GM19467 (cell line): ENCODE results near the gene C14orf180.

Source experiments
- ATAC-seq: cut with Tn5 transposase; IDR thresholded peaks from one replicate; pipeline ENCODE4 v1.9.1; 2021; ENCODE audit warnings: mild to moderate bottlenecking, moderate library complexity; ENCODE audit not compliant: unreplicated experiment

Gene C14orf180

DNA sequence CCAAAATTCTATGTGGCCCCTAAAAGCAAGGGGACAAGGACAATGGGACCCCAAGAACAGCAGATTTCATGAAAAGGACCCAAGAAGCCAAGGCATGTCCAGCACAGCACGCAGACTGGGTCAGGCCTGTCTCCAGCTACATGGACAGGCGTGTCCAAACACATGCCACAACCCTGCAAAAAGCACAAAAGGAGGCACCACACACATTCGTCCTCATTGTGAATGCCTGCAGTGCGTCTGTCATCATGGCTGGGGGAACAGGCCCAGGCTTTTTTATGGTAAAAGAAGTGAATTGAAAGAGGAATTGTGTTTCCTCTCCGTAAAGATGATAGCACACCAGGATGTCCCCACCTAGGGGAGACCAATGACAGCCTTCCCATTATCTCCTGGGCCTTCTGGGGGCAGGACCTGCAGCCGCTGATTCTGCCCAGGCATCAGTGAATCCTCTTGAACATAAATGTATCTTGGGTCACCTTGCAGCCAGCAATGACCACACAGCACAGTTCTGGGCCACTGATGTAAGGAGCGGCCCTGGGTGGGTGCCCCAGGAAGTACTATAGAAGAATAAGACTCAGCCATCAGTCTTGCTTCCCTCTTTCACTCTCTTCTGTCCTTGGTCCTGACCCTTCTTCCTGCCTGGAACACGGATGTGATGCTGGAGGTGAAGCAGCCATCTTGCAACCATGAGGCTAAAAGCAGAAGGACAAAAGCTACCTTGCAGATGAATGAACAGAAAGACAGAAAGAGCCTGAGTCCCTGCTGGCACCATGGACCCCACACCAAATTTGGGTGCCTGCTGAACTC lies 29.8 kb upstream of the C14orf180 start:
- no peak for ATAC-seq

DNA sequence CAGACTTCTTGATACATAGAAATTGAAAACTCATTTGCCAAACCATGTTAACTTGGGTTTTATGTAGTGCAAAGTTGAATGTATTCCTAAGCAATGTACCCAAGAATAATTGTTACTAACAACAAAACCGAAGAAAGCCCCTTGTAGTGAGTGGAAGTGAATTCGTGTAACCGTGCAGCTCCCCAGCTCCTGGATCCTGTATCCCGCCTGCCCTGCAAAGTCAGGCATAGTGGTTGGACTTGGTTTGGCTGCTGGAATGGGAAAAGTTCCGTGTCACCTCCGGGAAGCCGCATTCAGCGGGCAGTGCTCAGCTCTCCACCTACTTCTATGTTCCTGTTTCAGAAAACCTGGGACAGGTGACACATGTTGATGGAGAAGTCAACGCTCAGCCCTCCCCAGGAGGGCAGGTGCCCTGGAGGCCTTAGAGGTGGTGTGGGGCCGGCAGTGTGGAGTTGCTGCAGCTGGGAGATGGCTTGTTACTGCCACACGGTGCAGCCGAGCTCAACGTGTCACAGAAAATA lies 29.2 kb upstream of the C14orf180 start:
- no peak for ATAC-seq

DNA sequence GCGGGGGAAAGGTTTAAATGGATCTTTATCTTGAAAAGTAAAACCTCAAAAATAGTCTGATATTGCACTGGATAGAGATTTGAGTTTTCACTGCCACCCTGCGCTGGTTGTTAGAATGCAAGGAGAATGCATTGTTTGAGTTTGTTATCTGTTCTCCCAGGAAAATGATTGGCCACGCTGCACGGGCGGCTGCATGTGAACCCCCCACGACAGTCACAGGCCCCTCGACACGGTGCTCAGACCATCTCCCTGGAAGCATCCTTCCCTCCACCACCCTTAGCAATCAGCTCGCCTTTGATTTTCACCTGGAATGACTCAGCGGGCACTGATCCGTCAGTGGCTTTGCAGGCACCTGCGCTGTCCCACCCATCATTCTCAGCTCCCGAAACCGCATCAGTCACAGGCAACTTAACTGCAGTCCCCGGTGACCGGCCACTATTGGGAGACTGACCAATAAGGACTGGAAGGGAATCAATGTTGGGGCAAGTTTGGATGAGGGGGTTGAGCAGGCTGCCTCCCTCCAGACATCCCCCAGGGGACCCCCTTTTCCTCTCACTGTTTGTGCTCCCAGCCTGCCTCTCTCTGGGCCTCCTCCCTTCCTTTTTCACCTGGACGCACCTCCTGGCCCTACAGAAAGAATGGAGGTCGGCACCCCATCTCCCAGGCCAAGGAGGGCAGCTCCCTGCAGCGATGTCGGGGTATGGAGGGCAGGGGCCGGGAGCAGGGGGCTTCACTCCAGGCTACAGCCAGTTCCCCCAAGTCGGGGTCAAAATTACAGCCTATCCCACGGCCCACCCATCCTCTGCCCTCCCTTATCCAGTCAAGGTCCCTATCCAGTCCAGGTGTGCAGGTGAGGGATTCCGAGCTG lies 28.5 kb upstream of the C14orf180 start:
- ATAC-seq, result no peak

DNA sequence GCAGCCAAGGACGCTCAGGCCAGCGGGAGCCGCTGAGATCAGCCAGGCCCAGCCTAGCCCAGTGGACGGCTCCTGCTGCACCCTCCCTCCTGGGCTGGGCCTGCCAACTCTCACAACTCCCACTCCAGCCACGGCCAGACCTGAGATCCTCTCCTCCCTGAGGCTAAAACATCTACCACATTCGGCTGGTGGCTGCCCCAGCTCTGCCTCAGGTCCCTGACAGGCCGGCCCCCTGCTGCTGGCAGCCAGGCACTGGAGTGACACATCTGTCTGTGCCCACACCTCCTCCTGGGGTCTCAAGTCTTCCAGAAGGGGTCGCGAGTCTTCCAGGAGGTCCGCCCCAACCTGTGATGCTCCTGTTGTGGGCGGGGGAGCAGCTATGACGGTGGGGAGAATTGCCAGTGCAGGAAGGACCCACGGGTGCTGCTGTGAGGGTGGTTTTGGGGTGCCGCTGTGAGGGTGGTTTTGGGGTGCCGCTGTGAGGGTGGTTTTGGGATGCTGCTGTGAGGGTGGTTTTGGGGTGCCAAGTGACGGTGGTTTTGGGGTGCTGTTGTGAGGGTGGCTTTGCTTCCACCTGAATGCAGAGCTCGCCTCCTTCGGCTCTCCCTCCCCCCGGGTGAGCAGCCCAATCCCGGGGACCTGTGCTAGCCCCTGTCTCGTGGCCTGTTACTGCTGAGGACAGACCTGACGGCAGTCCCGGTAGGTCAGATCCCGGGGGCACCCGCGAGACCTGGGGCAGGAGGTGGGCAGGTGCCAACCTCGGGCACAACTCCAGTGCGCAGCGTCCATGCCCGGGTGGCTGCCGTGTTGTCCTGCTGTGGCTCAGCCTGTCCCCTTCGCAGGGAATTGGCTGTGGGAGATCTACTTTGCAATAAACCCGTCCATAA lies 27.5 kb upstream of the C14orf180 start:
- no peak for ATAC-seq

DNA sequence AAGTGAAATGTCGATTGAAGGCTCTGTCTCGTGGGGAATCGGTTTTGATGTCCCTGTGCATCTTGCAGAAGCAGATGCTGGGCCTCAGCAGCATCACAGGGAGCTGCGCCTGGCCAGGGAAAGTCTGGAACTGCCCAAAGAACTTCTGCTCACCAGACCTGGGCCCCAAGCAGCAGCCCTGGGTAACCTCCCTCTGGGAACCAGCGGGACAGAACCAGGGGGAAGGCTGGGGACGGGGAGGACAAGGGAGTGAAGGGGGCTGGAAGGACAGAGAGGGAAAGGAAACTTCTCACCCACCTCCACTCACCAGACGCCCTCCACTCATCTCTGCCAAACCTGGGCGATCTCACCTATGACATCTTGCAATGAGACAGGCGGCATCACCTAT lies 26.8 kb upstream of the C14orf180 start:
- no peak for ATAC-seq

DNA sequence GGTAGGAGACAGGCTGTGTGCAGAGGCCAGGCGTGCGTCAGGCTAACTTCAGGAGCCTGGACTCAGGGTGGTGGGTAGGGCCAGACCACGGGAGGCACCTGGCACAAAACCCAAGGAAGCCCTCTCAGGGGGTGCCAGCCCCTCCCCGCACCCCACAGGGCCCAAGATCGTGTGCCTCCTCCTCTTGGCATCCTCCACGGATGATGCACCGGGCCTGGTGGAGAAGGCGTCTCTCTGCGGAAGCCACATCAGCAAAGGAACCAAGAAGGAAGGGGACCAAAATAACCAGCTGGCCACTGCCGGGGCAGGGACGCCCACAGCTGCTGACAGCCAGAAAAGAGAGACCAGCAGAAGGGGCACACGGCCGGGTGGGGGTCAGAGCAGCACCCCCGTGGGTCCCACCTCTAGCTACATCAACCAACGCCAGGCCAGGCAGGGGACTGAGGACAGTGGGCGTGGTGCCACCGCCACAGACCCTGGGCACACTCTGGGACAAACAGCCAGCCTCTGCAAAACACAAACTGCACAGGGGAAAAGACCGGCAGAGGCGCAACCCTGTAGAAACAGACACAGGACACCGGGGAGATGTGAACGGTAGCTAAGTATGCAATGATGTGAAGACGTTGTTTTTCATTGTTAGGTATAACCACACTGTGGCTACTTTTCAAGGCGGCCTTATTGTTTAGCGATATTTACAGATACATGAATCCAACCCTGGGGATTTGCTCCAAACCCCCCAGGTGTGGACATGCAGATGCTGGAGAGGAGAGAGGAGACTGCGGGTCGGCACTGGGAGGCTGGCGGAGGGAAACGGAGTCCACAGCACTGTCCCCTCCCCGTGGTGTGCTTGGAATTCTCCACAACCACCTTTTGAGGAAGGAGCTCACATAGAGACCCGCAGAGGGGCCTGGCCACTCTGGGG lies 26.1 kb upstream of the C14orf180 start:
- no peak for ATAC-seq

DNA sequence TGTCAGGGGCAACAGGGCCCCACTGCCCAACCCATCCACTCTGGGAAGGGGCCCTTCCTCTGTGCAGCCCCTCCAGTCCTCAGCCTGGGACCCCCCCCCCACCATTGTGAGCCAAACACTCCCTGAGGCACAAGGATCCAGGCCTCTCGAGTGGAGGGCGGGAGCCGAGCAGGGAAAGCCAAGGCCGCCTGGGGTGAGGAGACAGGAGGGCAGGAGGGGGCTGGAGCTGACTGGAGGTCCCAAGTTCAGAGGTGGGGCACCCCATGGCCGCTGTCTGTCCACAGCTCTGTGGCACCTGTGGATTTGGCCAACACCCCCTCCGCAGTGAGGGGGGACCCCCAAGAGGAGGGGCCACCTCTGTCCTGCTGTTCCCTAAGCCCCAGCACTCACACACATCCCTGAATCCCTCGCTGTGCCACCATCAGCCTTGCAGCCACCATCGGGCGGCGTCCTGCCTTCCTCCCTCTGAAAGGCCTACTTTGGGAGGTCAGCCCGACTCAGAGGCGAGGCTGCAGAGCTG lies 25.4 kb upstream of the C14orf180 start:
- no peak for ATAC-seq

DNA sequence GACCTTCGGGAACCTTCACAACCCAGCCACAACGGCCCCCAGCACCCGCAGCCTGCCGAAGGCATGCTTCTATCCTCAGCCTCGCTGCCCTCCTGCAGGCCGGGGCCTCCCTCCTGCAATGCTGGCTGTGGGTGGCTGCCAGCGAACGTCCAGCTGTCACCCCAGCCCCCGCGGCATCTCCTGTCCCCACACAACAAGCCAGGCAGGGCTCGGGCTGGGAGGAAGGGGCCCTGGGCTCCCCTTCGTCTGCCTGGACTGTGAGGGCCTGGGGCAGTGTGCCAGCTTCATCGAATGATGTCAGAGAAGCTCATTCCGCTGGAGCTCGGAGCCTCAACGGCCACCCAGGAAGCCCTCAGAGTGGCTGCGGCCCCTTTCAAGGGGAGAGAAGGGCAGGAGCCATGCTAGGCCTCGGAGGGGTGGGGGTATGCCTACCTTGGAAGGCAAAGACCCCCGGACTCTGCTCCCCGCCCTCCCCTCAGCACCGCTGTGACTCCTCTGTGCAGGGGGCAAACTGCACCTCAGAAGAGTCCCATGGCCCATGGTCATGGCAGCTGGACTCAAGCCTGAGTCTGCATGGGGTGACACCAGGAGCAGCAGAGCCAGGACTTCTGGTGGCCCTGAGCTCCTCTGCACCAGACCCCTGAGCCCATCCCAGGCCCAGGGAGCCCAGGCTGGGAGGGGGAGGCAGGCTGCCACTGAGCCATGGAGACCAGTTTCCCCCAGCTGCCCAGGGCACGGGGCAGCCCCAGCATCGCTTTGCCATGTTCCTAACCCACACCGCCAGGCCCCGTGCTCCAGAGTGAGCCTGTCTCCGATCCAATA lies 24.7 kb upstream of the C14orf180 start:
- no peak for ATAC-seq

DNA sequence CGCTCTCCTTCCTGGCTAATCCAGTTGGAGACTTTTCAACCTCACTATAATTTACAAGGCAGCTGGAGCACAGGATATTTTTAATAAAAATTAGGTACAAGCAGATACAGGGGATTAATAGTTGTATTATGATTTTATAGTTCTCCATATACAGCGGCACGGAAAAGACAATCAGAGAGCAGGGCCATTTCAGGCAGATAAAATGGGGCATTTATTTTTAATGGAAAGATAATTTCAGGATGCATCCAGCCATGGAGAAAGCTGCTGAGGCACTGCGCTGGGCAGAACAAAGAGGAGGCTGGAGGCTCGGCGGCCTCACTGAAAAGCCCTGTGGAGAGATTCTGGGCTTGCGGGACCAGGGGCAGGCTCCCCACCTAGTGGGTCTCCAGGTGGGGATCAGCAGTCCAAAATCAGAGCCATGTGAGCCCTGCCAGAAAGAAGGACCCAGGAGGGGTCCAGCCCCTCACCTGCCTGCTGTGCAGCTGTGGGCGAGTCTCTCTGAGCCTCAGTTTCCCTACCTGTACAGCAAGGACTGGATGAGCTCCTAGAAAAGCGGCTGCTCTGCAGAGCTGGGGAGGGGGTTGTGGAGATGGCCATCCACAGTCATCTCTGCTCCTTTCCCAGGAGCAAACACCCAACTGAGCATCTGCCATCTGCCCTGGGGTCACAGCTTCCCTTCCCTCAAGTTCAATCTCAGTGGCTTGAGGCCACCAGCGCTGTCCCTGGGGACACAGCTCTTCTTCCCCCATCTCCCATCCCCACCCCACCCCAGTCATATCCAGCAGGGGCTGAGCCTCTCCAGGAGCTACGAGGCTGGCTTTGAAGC lies 23.9 kb upstream of the C14orf180 start:
- no peak for ATAC-seq

DNA sequence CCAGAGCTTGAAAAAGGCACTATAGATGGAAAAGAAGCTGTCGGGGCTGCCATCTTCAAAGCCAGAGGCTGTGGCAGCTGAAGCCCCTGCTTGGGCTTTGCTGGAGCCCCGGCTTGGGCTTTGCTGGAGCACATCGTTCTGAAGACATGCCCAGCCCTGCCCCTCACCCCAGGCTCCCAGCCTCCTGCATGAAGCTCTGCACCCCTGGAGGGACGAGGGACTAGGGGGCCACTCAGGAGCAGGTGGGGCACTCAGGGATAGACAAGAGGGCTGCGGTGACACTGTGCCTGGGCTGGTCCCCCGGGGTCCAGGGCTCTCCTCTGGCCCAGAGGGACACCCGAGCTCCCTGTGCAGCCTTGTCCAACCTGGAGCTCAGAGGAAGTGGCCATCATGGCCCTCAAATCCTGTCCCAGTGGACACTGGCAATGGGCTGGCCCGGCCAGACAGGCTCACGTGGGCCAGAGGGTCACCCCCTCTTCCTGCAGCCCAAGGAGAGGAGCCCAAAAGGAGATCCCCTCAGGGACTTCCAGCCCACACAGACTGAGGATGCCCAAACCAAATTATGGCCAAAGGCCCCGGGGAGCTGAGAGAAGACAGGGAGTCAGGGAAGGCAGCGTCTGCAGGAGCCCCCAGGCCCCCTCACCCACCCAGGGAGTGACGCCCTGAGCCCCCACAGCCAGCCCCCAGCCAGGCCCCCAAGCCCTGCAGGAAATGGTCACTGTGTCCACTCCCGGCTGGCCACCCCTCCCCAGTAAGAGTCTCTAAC lies 23.1 kb upstream of the C14orf180 start:
- ATAC-seq, result no peak

DNA sequence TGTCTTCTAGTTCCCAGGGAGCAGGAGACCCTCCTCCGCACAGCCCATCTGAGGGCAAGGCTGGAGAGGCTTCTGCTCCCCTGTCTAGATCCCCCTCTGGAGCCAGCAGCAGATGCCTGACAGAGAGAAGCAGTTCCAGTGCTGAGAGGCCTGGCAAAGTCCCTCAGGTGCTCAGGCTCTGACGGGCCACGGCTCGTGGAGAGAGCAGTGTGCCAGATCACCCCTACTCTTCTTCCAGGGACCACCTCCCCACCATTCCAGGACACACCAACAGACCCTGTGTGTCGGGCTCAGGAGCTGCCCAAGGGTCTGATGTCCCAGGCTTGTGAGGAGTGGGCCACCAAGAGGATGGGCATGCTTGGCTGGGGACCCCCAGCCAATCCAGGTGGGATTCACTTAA lies 22.5 kb upstream of the C14orf180 start:
- ATAC-seq, result no peak

DNA sequence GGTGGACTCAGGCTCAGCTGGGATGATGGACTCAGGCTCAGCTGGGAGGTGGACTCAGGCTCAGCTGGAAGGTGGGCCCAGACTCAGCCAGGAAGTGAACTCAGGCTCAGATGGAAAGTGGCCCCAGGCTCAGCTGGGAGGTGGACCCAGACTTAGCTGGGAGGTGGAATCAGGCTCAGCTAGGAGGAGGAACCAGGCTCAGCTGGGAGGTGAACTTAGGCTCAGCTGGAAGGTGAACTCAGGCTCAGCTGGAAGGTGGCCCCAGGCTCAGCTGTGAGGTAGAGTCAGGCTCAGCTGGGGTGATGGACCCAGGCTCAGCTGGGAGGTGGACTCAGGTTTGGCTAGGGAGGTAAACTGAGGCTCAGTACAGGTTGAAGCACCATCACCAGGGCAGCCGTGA lies 21.8 kb upstream of the C14orf180 start:
- no peak for ATAC-seq

DNA sequence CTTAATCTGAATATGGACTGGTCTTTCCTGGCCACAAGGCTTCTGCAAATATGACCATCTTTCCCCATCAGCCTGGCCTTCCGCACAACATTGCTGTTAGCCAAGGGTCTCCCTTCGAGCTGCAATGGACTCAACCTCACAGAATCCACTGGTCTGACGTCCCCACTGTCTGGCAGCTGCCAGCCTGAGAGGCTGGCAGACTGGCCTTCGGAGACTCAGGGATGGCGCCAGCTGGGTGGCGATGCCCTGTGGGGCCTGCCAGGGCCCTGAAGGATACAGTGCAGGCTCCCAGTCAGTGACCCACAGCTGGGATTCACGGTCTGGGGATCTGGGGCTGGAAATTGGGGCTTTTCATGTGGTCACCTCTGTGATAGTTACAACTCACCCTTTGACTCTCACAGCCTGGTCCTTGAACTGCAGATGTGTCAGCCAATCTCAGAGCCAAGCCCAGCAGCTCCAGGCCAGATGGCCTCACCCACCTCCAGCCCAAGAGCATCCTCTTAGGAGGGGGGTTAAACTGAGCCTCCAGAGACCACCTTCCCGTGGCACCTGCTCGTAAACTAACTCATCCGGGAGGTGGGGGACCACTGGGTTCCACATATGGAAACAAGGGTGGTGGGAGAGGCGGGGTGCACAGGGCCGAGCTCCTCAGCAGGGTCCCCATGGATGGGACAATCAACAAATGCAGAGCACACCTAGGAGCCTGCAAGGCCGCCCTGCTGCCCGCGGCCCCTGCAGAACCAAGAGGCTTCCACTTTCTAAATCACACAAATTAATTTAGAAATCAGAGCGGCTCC lies 21.1 kb upstream of the C14orf180 start:
- ATAC-seq, result no peak

DNA sequence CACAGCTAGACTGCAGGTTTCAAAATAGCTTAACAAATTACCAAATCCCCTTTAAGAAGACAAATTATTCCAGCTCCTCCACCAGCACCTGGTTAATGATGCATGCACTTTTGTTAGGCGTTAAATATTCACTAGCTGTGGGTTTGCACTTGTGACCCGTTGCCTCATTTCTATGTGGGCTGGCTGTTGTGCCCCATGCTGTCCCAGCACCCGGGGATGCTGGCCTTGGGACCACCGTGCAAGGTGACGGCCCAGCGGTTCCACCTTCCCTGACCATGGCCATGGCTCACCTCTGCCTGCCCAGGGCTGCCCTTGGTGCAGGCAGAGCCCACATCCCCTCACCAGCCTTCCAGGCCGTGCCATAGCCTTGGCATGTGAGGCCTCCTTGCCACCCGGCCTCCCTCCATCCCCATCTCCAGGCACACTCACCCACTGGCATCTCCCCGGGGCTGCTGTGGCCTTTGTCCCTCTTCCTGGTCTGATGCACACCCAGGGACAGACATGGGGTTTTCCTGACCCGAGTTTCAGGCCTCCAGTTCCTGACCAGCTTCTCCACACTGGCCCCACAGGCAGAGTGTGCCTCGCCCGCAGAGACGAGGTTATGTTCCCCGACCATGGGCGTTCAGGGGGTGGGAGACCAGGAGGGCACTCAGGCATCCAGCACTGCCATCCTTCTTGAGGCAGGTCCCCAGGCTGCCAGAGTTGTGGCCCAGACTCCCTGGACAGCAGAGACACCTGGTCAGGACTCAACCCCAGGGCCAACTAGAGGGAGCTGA lies 20.3 kb upstream of the C14orf180 start:
- ATAC-seq, result no peak

DNA sequence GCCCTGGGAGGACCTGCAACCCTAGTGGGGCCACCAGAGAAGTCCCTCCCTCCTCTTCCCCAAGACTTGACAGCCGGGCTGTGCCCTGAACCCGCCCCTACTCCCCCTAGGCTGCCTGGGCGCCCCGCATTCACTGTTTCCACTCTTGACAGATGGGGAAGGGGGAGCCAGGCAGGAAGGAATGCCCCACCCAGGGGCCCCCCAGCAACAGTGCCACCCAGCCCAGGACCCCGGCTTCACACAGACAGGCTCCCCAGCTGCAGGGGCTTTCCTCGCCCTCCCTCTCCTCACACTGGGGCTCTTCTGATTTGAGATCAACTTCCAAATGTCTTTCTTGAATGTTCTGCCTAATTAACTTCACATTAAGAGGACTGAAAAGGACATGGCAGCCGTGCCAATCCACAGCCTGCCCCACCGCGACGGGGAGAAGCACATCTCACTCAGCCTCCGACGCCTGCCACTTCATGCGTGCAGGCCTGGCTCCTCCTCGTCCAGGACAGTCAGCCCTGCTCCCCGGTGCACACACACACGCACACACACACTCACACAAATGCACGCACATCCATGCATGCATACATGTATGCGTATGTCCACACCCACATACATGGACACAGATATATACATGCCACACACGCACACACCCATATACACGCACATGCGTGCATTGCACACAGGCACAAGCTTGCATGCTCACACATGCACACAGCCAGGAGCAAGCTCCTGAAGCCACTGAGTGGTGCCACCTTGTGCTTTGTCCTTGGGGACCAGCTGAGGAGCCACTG lies 19.6 kb upstream of the C14orf180 start:
- ATAC-seq, result no peak
